Stimulated activated CD4-positive, alpha-beta T cell treated with anti-CD3 and anti-CD28 coated beads, Interleukin-1b, Interleukin-23, amount 100 ng/mL, for 4 hours (primary cell): ENCODE measurements around the gene ALDH16A1.
"Not testable (repeated sequence)": the region's sequence is repeated elsewhere in the genome, so short reads cannot be mapped to it uniquely, and the experiment has no call there.

Experiments
- DNase-seq, 2 donors: peaks; one replicate each; pipeline ENCODE4 v3.0.0-alpha.2; 2020; ENCODE audit warnings: low read depth in 2 of 2

The ALDH16A1 gene

GRCh38 chr19:49463960-49464740, 11.1 kb downstream of the ALDH16A1 start:
- DNase-seq: no peak

DNA sequence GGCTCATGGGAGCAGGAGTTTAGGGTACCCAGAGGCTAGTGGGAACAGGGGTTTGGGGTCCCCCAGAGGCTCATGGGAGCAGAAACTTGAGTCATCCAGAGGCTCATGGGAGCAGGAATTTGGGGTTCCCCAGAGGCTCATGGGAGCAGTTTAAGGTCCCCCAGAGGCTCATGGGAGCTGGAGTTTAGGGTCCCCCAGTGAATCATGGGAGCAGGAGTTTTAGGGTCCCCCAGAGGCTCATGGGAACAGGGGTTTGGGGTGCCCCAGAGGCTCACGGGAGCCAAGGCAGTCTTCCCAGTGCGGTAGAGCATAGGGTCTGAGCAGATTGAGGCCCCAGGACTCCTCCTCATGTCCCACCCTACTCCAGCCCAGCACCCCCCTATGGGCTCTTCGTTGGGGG, 12.3 kb downstream of the ALDH16A1 start:
- no peak for DNase-seq

DNA sequence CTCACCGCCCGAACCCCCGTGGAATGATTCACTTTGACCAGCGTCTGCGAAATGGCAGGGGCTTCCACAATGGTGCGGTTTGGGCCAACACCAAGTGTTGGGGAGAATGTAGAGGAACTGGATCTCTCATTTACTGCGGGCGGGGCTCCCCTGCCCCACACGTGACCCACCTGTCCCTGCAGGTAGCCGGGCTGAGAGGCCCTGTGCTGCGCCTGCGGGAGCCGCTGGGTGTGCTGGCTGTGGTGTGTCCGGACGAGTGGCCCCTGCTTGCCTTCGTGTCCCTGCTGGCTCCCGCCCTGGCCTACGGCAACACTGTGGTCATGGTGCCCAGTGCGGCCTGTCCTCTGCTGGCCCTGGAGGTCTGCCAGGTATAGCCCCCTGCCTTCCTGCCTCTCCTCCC, 15.2 kb downstream of the ALDH16A1 start:
- DNase-seq: no peak

DNA sequence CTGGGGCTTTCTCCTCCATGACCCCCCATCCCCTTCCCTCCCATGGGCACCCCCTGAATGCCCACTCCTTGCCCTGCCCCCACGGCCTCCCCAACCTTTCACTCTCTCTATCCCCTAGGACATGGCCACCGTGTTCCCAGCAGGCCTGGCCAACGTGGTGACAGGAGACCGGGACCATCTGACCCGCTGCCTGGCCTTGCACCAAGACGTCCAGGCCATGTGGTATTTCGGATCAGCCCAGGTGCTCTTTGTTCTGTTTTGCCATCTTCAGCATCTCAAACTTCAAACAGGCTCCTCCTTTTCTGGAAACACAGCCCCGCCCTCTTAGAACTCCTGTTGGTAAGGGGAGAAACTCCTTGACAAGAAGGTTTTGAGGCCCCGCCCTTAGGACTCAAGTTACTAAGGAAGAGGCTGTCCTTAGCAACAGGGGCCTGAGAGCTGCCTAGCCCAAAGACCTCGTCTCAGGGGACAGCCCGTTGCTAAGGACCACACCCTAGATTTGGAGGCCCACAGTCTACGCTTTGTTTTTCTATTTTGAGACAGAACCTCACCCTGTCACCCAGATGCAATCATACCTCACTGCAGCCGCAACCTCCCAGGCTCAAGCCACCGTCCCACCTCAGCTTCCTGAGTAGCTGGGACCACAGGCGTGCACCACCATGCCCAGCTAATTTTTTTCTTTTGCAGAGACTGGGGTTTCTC, 15.9 kb downstream of the ALDH16A1 start:
- DNase-seq: peak in 1 of 2 donors; percentile 53

DNA sequence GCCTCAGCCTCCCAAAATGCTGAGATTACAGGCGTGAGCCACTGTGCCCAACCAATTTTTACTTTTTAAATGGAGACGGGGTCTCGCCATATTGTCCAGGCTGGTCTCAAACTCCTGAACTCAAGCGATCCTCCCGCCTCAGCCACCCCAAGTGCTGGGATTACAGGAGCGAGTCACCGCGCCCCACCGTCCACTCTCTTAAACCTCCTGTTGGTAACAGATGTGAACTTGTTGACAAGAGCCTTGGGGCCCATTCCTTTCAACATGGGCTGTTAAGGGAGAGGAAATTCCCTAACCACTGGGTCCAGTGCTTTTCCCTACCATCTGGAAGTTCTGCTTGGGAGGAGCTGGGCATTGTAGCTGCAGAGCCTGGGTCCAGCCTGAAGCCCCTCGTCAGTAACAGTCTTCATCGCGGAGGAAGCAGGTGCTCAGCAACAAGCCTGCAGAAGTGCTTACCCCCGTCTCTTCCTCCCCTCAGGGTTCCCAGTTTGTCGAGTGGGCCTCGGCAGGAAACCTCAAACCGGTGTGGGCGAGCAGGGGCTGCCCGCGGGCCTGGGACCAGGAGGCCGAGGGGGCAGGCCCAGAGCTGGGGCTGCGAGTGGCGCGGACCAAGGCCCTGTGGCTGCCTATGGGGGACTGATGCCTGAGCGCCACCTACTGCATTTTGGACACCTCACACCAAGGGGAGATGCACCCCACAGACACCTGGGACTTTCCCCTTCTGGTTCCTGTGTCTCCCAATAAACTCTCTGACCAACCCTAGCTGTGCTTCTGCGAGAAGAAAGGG, 17.0 kb downstream of the ALDH16A1 start:
- peak in 1 of 2 donors; percentile 54 for DNase-seq

- no peak for DNase-seq
Measured at GRCh38 chr19:49470615-49470978, 17.6 kb downstream of the ALDH16A1 start.

DNA sequence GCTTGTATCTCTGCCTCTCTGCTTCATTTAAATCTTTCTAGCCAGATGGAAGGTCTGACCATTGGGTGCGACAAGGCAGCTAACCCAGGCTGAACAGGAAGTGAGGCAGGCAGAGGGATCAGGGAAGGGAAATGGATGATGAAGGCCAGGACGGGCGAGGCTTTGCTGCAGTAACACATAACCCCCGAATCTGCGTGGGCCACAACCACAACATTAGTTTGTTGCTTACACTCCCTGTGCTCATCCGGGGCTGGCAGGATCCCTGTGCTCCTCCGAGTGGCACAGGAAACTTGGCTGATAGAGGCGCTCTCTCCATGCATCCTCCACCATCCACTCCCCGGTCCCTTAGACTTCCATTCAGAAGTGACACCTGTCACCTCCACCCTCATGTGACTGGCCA, 19.9 kb downstream of the ALDH16A1 start:
- DNase-seq: no peak

DNA sequence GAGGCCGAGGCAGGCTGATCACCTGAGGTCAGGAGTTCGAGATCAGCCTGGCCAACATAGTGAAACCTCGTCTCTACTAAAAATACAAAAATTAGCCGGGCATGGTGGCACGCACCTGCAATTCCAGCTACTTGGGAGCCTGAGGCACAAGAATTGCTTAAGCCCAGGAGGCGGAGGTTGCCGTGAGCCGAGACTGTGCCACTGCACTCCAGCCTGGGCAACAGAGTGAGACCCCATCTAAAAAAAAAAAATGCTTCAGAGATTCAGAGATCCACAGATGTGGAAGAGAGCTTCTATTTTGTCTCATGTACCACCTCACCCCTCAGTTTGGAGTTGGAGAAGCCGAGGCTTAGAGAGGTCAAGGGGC, 20.5 kb downstream of the ALDH16A1 start:
- not testable (repeated sequence) for DNase-seq

GRCh38 chr19:49473868-49474541, 21.0 kb downstream of the ALDH16A1 start, which contains the start of gene FLT3LG:
Gene FLT3LG, plus strand, starts transcription at chr19:49474215. Its CDS starts 425 bp downstream, at chr19:49474640.
- DNase-seq: peak; percentile 85 to 86

GRCh38 chr19:49474542-49474924, 21.5 kb downstream of the ALDH16A1 start:
- no peak for DNase-seq

DNA sequence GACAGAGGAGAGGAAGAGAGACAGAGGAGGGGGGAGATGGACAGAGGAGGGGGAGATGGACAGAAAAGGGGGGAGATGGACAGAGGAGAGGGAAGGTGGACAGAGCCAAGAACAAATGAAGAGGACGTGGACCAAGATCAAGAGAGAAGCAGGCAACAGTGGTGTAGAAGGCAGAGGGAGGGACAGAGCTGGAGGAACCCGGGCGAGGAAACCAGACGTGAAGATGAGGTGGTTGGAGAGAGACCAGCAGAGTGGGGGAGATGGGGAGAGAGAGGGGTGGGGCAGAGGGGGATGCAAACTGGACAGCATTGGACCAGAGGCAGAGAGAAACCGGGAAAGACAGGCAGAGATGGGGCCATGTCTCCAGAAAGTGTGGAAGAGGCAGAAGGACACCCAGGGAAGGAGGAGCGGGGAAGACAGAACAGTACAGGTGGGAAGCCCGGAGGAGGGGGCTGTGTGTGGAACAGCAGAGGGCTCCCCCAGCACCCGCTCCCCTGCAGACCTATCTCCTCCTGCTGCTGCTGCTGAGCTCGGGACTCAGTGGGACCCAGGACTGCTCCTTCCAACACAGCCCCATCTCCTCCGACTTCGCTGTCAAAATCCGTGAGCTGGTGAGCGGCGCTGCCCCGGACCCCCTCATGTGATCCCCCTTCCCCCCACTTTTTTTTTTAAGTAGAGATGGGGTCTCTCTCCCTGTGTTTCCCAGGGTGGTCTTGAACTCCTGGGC, 22.3 kb downstream of the ALDH16A1 start:
- no peak for DNase-seq

GRCh38 chr19:49475995-49476880, 23.2 kb downstream of the ALDH16A1 start:
- peak in 1 of 2 donors; percentile 68 for DNase-seq

- no peak for DNase-seq
Measured at GRCh38 chr19:49479975-49480628, 27.1 kb downstream of the ALDH16A1 start.

- DNase-seq: no peak
Measured at GRCh38 chr19:49481020-49481683, 28.1 kb downstream of the ALDH16A1 start.

GRCh38 chr19:49486232-49486631, 33.2 kb downstream of the ALDH16A1 start:
- no peak for DNase-seq

DNA sequence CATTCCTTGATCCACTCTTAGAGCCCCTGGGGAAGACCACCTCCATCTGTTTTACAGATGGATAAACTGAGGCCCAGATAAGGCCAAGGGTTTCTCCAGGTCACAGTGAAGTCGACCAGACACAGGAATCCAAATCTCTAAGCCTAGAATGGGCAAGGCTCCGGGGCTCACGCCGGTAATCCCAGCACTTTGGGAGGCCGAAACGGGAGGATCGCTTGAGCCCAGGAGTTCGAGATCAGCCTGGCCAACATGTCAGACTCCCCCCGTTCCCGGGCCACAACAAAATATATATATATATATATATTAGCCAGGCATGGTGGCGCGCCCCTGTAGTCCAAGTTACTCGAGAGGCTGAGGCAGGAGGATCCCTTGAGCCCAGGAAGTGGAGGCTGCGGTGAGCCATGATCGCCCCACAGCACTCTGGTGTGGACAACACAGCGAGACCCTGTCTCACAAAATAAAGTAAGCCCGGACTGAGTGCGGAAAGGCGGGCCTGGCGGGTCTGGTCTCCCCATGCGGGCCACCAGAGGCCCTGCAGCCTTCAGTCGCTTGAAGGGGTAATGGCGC, 33.8 kb downstream of the ALDH16A1 start:
- no peak for DNase-seq

DNA sequence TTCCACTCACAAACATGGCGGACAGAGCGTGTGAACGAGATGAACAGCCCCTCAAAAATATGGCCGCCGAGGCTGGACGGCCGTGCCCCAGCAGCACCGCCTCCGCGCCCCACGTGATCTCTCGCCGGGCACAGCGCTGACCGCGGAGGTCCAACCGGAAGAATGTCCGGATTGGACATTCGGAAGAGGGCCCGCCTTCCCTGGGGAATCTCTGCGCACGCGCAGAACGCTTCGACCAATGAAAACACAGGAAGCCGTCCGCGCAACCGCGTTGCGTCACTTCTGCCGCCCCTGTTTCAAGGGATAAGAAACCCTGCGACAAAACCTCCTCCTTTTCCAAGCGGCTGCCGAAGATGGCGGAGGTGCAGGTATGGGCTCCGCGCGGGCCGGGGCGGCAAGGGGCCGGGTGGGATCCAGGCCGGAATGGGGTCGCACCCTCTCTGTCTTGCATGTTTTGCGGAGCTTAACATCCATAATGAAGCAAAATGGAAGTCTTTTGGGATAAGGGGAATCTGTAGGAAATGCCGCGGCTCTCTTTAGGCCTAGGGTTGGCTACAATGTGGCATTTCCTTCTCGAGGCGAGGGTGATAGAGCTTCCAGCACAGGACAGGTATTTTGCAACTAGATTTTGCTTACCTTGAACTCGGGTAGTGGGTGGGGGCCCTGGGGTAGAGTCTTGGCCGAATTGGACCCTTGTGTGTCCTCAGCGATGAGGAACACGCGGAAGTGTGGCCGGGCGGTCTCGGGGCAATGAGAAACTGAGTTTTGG, 34.4 kb downstream of the ALDH16A1 start, which contains the start of gene RPL13A:
Gene RPL13A (plus strand): TSS at position 332 of the 769 bp plus-strand sequence. CDS start 22 bp downstream, at position 354.
- peak; percentile 99 to 100 for DNase-seq
